Peyer's patch (tissue), 4 donors: ENCODE results near the gene NEDD9. TPM values are rescaled to one million over a fixed set of nuclear protein-coding genes. Genes with fewer than 3 reads are reported as not detected.

Experiments used
- DNase-seq, 3 donors: peaks; one replicate each; pipeline ENCODE4 v3.0.0-alpha.2; 2017 to 2019
- H3K27ac ChIP-seq, 4 donors: fragments of 200-600 bp; sonication (generic); one replicate each; pipeline ENCODE4 v1.5.1; 2016 to 2019
- H3K27me3 ChIP-seq, 2 donors: fragments of 200-600 bp; sonication (generic); one replicate each; pipeline ENCODE4 v1.5.1; 2019
- H3K36me3 ChIP-seq, 3 donors: fragments of 200-600 bp; sonication (generic); one replicate each; pipeline ENCODE4 v1.5.1; 2016 to 2019
- H3K4me1 ChIP-seq, 4 donors: fragments of 200-600 bp; sonication (generic); one replicate each; pipeline ENCODE4 v1.5.1; 2016 to 2019
- H3K4me3 ChIP-seq, 4 donors: fragments of 200-600 bp; sonication (generic); 1 replicate in 3 of 4; 2 replicates in 1 of 4; pipeline ENCODE4 v1.5.1; 2016 to 2019; ENCODE audit warnings: mild to moderate bottlenecking in 1 of 4
- H3K9me3 ChIP-seq, 4 donors: fragments of 200-600 bp; sonication (generic); one replicate each; pipeline ENCODE4 v1.5.1; 2016 to 2019; ENCODE audit warnings: mild to moderate bottlenecking in 1 of 4
- POLR2A ChIP-seq, 2 donors: fragments of 450-650 bp; IDR thresholded peaks; one replicate each; pipeline ENCODE4 v1.5.1; 2017; ENCODE audit warnings: antibody characterized with exemption in 2 of 2, mild to moderate bottlenecking in 2 of 2, moderate library complexity in 2 of 2
- total RNA-seq, 4 donors: library from RNA; depleted of rRNA; stranded (reverse); fragments of >200 nt; gene quantifications; one replicate each; pipeline ENCODE4 v1.1.0, GENCODE V29; 2016
- TF ChIP-seq, protein P1 (sequence below), 6 experiments: fragments of 450-650 bp in 4 of 6; fragments of 200-600 bp in 2 of 6; sonication (generic) in 1 of 6; IDR thresholded peaks; one replicate each; pipeline ENCODE4 v1.5.1; 2017 to 2019; ENCODE audit warnings: antibody characterized with exemption in 6 of 6, mild to moderate bottlenecking in 3 of 6, moderate library complexity in 1 of 6

Gene NEDD9
- total RNA-seq, 4 donors from 2014 or later = 63.9 to 97.0 (median 87.5) TPM

GRCh38 chr6:11171952-11172351 lies 60.5 kb downstream of the NEDD9 start:
- Histone ChIP-seq H3K4me1 (peaks cover 0 to 6% (median 0%) of the 10 kb centered on the region in 4 donors), H3K9me3 (no peaks in the 10 kb centered on the region), H3K27ac (no peak overlapping the region), H3K27me3 (no peaks in the 10 kb centered on the region), H3K36me3 (no peaks in the 10 kb centered on the region), H3K4me3 (no peak overlapping the region)
- TF ChIP-seq POLR2A (IDR thresholded peaks at IDR 0.05) = no peak
- TF ChIP-seq, protein P1, sequence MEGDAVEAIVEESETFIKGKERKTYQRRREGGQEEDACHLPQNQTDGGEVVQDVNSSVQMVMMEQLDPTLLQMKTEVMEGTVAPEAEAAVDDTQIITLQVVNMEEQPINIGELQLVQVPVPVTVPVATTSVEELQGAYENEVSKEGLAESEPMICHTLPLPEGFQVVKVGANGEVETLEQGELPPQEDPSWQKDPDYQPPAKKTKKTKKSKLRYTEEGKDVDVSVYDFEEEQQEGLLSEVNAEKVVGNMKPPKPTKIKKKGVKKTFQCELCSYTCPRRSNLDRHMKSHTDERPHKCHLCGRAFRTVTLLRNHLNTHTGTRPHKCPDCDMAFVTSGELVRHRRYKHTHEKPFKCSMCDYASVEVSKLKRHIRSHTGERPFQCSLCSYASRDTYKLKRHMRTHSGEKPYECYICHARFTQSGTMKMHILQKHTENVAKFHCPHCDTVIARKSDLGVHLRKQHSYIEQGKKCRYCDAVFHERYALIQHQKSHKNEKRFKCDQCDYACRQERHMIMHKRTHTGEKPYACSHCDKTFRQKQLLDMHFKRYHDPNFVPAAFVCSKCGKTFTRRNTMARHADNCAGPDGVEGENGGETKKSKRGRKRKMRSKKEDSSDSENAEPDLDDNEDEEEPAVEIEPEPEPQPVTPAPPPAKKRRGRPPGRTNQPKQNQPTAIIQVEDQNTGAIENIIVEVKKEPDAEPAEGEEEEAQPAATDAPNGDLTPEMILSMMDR (IDR thresholded peaks at IDR 0.05) = no peak
- no peak for DNase-seq

DNA sequence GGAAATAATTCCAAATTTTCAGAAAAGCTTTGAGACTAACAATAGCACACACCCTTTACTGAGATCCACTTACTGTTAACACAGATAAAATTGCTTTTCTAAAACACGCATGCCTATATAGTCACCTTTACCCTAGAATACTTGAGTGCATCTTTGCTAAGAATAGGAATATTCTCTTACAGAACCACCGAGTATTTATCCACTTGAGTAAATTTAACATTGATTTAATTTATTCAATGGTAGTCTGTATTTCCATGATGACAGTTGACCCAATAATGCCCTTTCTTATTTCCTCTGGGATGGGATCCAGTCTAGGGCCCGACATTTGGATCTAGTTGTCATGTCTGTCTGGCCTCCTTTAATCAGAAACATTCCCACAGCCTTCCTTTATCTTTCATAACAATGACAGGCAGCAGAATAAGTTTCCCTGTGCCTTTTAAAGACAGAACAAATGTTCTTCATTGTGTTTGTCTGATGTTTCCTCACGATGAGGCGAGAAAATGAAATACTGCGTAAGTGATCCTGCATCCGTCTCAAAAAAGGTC lies 64.3 kb downstream of the NEDD9 start:
- TF ChIP-seq, protein P1 (IDR thresholded peaks at IDR 0.05) = no peak
- no peak for TF ChIP-seq POLR2A (IDR thresholded peaks at IDR 0.05)
- H3K36me3 ChIP-seq = no peaks in the 10 kb centered on the region
- H3K9me3 ChIP-seq = no peaks in the 10 kb centered on the region
- H3K27me3 ChIP-seq = no peaks in the 10 kb centered on the region
- H3K27ac ChIP-seq = no peak overlapping the region
- peaks cover 0 to 6% (median 0%) of the 10 kb centered on the region in 4 donors for H3K4me1 ChIP-seq
- H3K4me3 ChIP-seq = no peak overlapping the region
- DNase-seq = no peak

DNA sequence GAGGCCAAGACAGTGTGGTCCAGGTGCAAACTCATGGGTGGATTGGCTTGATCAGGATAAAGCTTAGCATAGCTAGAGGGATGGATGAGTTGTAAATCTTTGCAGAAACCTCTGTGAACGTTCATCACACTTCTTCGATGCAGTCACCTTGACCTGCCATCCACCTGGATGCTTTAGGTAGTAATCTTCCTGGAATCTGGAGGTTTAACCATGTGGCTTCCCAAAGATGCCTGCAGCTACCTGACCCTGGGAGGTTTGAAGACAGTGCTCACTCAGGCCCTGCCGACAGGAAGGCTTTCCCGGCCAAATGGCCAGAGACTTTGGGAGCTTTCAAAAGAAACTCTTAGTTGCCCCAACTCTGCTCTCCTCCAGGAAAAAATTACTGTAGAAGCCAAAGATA lies 65.5 kb downstream of the NEDD9 start:
- no peaks in the 10 kb centered on the region for H3K36me3 ChIP-seq
- H3K9me3 ChIP-seq = no peaks in the 10 kb centered on the region
- TF ChIP-seq, protein P1 (IDR thresholded peaks at IDR 0.05) = no peak
- H3K27me3 ChIP-seq = no peaks in the 10 kb centered on the region
- H3K4me1 ChIP-seq = no peaks in the 10 kb centered on the region
- DNase-seq = no peak
- no peak overlapping the region for H3K4me3 ChIP-seq
- H3K27ac ChIP-seq = no peak overlapping the region

DNA sequence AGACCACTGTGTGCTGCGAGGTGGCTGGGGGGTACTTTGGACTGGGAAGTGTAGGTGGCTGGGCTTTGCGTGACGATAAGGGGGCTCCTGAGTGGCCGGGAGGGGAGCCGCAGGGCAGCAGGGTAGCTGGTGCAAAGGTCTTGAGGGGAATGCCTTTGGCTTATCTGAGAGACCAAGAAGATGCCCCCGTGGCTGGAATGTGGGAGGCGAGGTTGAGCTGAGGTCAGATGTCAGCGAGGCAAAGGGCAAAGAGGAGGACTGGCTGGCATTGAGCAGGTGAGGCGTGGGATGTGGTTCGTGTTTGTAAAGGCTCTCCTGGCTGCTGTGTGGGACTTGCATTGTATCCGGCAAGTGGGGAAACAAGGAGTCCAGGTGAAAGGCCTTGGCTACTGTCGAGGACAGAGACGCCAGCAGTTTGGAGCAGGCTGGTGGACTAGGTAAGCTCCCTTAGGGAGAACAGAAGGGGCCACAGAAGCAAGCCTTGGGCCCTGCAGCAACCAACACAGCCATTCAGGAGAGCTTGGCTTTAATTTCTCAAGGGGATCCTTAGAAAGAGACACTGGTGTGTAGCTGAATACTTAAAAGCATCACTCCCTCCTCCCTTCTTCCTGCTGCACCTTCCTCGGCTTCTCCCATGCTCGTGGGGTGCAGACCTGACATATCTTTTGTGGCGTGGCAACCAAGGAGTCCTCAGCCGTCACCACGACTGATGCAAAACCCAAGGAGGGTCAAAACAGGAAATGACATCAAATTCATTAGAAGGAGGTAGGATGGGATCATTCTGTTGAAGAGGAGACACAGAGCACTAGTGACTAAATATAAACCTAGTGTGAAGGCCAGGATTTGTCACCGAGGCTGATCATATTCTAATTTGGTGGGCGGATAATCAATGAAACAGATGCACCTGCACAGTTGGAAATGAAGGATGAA lies 67.5 kb downstream of the NEDD9 start:
- no peaks in the 10 kb centered on the region for H3K4me1 ChIP-seq
- no peak for TF ChIP-seq POLR2A (IDR thresholded peaks at IDR 0.05)
- TF ChIP-seq, protein P1 (IDR thresholded peaks at IDR 0.05) = no peak
- H3K9me3 ChIP-seq = no peaks in the 10 kb centered on the region
- no peaks in the 10 kb centered on the region for H3K27me3 ChIP-seq
- no peaks in the 10 kb centered on the region for H3K36me3 ChIP-seq
- no peak overlapping the region for H3K27ac ChIP-seq
- DNase-seq = no peak
- no peak overlapping the region for H3K4me3 ChIP-seq

GRCh38 chr6:11163932-11164331 lies 68.5 kb downstream of the NEDD9 start:
- Histone ChIP-seq H3K4me1 (no peaks in the 10 kb centered on the region), H3K27me3 (no peaks in the 10 kb centered on the region), H3K4me3 (no peak overlapping the region), H3K9me3 (no peaks in the 10 kb centered on the region), H3K36me3 (no peaks in the 10 kb centered on the region), H3K27ac (no peak overlapping the region)
- DNase-seq = no peak
- TF ChIP-seq POLR2A (IDR thresholded peaks at IDR 0.05) = no peak
- TF ChIP-seq, protein P1 (IDR thresholded peaks at IDR 0.05) = no peak
